BE2C (cell line): ENCODE measurements around the gene ABTB2.

Experiments
- DNase-seq: peaks from one replicate; pipeline ENCODE4 v3.0.0-alpha.2; 2020
- H3K27me3 ChIP-seq: fragments of 250-450 bp; sonication (Bioruptor Pico); 2 replicates; pipeline ENCODE4 v1.5.1; 2020; ENCODE audit warnings: mild to moderate bottlenecking
- H3K36me3 ChIP-seq: fragments of 250-450 bp; sonication (Bioruptor Pico); 2 replicates; pipeline ENCODE4 v1.5.1; 2020; ENCODE audit warnings: mild to moderate bottlenecking
- H3K4me1 ChIP-seq: fragments of 250-450 bp; sonication (Bioruptor Pico); 2 replicates; pipeline ENCODE4 v1.5.1; 2020
- H3K4me3 ChIP-seq: 2 replicates; pipeline ENCODE4 v1.5.1; 2011; ENCODE audit warnings: low read depth, low read length
- H3K9me3 ChIP-seq: fragments of 250-450 bp; sonication (Bioruptor Pico); 2 replicates; pipeline ENCODE4 v1.5.1; 2020
- TF ChIP-seq, protein P1 (sequence below): IDR thresholded peaks from 2 replicates; pipeline ENCODE4 v1.5.1; 2012; ENCODE audit warnings: mild to moderate bottlenecking, low read depth, low read length

The ABTB2 gene

DNA sequence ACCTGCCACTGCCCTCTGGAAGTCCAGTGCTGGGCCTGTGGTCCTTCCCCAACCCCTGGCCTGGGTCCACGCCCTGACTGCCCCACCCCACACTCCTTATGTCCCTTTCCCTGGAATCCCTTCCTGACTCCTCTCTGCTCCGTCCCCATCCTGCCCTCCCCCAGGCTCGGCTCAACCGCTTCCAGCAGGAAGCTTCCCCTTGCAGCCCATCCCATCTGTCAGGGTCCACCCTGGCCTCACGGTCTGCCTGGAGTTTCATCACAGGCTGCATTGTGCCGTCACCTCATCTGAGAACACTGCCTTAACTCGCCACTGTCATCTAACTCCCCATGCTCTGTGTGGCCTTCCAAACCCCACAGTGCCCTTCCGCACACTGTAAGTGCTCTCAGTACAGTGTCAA lies 188.1 kb downstream of the ABTB2 start:
- no peak for DNase-seq
- TF ChIP-seq, protein P1, sequence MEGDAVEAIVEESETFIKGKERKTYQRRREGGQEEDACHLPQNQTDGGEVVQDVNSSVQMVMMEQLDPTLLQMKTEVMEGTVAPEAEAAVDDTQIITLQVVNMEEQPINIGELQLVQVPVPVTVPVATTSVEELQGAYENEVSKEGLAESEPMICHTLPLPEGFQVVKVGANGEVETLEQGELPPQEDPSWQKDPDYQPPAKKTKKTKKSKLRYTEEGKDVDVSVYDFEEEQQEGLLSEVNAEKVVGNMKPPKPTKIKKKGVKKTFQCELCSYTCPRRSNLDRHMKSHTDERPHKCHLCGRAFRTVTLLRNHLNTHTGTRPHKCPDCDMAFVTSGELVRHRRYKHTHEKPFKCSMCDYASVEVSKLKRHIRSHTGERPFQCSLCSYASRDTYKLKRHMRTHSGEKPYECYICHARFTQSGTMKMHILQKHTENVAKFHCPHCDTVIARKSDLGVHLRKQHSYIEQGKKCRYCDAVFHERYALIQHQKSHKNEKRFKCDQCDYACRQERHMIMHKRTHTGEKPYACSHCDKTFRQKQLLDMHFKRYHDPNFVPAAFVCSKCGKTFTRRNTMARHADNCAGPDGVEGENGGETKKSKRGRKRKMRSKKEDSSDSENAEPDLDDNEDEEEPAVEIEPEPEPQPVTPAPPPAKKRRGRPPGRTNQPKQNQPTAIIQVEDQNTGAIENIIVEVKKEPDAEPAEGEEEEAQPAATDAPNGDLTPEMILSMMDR, result no peak
- H3K36me3 ChIP-seq, result no peaks in the 10 kb centered on the region

DNA sequence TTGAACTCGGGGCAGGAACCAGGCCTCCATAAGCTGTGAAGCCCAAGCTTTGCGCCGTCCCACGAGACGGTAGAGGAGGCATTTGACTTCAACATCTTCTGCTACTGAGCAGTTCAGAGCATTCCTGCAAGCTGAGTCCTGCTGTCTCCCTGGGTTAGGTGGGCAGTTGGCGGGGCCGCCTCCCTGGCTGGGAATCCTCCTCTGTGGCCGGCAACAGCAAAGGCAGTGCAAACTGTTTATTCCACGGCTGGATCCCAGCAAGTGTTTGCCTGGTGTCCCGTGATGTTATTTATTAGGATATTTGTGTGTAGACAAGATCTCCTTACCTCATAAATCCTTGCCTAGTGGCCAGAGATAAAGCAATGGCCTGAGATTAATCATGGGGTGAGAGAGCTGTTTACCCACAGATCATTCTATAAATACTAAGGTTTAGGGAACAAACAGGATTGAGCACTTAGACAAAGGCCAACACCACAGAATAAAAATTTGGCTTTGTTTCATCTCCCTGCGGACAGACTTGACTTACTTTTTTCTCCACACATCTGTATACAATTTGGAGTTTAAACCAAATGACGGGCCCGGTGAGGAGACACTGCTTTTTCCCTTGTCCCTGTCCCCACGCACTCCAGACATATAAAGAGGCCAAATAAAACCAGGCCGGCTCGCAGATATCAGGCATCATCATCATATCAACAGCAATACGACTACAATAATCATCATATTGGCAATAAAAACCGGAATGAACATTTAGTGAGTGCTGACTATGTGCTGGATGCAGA lies 189.0 kb downstream of the ABTB2 start:
- Histone ChIP-seq H3K4me3 (no peak overlapping the region), H3K9me3 (no peaks in the 10 kb centered on the region), H3K4me1 (no peaks in the 10 kb centered on the region), H3K27me3 (no peaks in the 10 kb centered on the region), H3K36me3 (no peaks in the 10 kb centered on the region)
- DNase-seq, result no peak
- TF ChIP-seq, protein P1, result no peak

More for the DNA sequence above, 188.1 kb downstream of the ABTB2 start:
- Histone ChIP-seq H3K9me3 (no peaks in the 10 kb centered on the region; the same call in 1 of the 2 replicates), H3K4me3 (no peak overlapping the region), H3K4me1 (no peaks in the 10 kb centered on the region; the same call in 1 of the 2 replicates), H3K27me3 (no peaks in the 10 kb centered on the region)

DNA sequence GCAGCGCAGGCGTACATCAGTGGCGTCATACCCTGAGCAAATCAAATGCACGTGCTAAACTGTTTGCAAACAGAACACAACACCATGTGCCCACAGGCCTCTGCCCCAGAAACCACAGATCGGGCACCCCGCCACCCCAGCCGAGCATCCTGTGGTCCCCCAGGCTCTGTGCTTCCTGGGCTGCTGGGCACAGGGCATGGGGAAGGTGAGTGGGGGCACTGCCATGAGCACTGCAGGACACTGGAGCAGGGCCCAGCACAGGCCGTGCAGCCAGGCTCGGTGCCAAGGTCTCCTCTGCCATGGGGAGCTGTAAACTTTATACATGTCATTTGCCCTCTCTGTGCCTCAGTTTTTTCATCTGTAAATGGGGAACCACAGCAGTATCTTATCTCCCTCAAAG lies 189.8 kb downstream of the ABTB2 start:
- Histone ChIP-seq H3K27me3 (no peaks in the 10 kb centered on the region), H3K4me1 (no peaks in the 10 kb centered on the region), H3K9me3 (no peaks in the 10 kb centered on the region), H3K36me3 (no peaks in the 10 kb centered on the region), H3K4me3 (no peak overlapping the region)
- TF ChIP-seq, protein P1, result no peak
- no peak for DNase-seq

DNA sequence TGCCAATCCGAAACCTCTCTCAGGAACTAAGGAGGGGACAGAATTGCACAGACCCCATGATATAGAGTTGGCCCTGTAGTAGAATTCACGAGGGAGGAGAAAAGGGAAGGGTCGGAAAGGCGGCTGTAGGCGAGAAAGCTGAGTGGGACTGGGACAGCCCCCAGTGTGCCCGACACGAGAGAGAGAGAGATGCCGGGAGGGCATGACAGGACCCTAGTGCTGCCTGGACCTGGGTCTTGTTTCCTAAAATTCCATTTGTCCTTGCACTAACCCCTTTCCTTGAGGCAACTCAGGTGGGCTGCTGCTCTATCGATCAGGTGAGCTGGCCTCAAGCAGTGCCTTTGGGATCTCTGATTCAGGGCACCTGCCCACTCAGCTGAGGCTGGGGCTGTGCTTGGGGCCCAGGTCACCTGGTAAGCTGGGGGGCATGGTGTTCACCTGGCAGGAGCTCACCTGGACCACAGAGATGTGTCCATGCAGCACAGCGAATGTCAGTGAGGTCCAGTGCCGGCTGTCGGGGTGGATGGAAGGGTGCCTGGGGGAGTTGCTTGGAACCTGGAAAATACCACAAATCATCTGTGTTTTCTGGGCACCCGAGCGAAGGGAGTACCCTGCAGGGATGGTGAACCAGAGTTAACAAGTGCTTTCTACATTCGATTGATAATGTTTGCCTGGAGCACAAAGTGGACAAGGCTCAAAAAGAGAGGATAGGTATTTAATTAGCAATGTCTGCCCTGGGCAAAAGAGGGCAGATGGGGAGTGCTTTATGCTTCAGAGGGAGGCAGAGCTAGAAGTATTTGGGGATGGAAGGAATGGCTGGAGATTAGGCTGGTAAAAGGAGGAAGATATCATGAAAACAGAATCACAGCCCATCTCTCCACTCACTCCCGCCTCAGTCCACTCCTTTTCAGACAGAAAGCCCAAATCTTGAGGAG lies 190.7 kb downstream of the ABTB2 start:
- Histone ChIP-seq H3K9me3 (no peaks in the 10 kb centered on the region), H3K36me3 (no peaks in the 10 kb centered on the region), H3K4me1 (no peaks in the 10 kb centered on the region), H3K4me3 (no peak overlapping the region), H3K27me3 (no peaks in the 10 kb centered on the region)
- TF ChIP-seq, protein P1, result no peak
- no peak for DNase-seq

GRCh38 chr11:34165786-34166555 lies 191.8 kb downstream of the ABTB2 start:
- H3K36me3 ChIP-seq, result no peaks in the 10 kb centered on the region
- TF ChIP-seq, protein P1, result peak; percentile 17; the same call in 1 of the 2 replicates
- H3K4me3 ChIP-seq, result no peak overlapping the region
- no peaks in the 10 kb centered on the region for H3K9me3 ChIP-seq
- no peaks in the 10 kb centered on the region; the same call in 1 of the 2 replicates for H3K4me1 ChIP-seq
- H3K27me3 ChIP-seq, result no peaks in the 10 kb centered on the region
- DNase-seq, result peak; percentile 44
